Mucosa of gallbladder (tissue), 1 donor: ENCODE measurements around the gene SQSTM1. TPM values are rescaled to one million over a fixed set of nuclear protein-coding genes. Genes with fewer than 3 reads are reported as not detected.
"Not testable (repeated sequence)": the region's sequence is repeated elsewhere in the genome, so short reads cannot be mapped to it uniquely, and the experiment has no call there.

ENCODE experiments used
- DNase-seq: peaks from one replicate; pipeline ENCODE4 v3.0.0-alpha.2; 2020; ENCODE audit warnings: low spot score
- total RNA-seq: library from RNA; stranded (reverse); gene quantifications from one replicate; pipeline ENCODE4 v1.2.1, GENCODE V29; 2021
- donor health status: DM: no; HTN: no; CAD: no.

The SQSTM1 gene
- total RNA-seq, result 711 TPM

GRCh38 chr5:179820483-179821297 is at the start of gene SQSTM1:
Gene SQSTM1 (plus strand): TSS chr5:179820905. CDS start chr5:179820937, 32 bp downstream.
- peak; percentile 85 for DNase-seq

DNA sequence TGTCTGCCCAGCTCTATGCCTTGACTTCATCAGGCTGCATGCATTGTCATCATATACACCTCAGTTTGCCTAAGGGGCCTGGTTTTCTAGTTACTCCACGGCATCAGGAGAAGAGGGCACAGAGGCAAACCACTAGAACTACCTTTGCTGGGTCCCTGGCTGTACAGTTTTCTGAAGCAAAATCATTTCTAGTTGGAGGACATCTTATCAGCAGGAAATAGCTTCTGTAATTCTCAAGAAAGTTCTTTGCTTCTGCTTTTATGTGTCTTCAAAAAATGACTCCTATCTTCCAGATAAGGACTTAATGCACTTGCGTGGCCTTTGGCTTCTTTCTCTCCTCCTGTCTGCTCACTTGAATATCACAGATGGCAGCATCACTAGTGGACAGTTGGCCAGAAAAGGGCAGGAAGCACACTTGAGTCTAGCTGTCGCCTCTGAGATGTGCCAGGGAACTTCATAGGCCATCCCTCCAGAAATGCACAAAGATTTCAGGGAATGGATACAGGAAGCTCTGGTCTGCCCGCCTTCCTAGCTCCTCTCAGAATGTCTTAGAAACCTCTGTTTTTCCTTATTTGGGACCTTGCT is 49.3 kb upstream of the SQSTM1 start:
- no peak for DNase-seq

DNA sequence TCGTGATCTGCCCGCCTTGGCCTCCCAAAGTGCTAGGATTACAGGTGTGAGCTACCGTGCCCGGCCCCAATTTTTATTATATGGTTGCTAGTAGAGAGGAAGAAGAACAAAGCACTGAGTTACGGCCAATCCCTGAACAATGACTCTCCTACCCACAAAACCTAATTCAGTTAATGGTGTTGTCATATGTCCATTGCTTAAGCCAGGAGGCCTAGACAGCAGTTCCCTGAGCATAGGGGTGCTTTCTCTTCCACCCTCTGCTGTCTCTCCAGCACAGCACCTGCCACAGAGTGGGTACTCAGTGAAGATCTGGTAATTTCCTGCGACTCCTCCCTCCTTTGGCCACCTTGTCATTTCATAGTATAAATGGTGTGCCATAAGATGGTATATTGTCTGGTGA is 48.4 kb upstream of the SQSTM1 start:
- DNase-seq, result no peak

DNA sequence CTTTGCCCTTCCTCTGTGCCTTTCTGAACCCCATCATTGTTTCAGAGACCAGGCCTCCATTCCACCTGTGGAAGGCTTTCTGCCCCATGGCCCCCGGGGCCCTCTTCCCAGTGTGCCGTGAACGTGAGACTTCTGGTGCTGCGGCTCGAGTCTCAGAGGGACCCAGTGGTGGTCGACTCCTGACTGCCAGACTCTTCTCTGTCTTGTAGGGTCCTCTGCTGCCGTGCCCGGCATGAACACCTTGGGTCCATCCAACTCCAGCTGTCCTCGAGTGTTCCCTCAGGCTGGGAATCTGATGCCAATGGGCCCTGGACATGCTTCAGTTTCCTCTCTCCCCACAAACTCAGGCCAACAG is 47.0 kb upstream of the SQSTM1 start:
- no peak for DNase-seq

GRCh38 chr5:179774442-179774841 is 46.3 kb upstream of the SQSTM1 start:
- DNase-seq, result no peak

DNA sequence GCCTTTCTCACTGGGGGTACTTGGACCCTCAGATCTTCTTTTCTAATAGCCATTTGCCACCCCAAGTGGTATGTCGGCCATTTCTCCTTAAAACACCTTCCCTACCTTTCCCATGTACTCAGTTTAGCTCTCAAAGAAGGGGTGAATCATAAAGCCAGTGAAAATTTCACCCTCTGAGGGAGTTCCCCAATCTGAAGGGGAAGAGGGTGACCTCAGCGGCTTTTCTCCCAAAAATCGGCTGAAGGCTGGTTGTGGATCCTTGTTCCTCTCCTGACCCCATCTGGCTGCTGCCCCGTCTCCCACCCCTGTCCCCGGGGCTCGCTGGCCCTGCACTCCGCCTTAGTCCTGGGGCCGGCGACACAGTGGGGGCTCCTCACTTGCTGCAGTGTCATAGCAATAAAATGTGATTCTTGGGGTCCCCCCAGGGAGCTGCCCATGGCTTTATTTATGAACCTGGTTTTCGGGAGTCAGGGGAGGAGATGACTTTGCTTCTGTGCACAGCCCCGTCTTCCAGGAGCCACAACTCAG is 44.2 kb upstream of the SQSTM1 start:
- DNase-seq, result no peak

GRCh38 chr5:179777456-179777855 is 43.2 kb upstream of the SQSTM1 start:
- DNase-seq, result no peak

DNA sequence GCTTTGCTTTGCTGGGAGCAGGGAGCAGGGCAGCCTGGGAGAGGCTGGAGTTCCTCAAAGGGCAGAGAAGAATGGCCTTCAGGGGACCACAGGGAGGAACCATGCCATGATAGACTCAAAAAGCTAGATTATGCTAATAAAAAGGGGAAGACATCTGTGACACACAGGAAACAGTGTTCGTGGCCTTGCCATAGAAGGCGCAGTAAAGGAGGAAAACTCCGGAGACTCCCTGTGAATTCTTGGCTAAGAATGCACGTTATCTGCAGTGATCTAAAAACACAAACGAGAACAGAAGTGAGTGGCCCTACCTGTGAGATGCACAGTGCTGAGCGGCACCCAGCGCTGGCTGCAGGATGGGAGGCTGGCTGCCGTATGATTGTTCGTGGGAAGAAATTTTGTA is 42.8 kb upstream of the SQSTM1 start:
- no peak for DNase-seq

GRCh38 chr5:179778591-179778990 is 42.1 kb upstream of the SQSTM1 start:
- DNase-seq, result no peak

- DNase-seq, result no peak
These were observed 40.9 kb upstream of the SQSTM1 start for GRCh38 chr5:179779826-179780225.

GRCh38 chr5:179780362-179780761 is 40.3 kb upstream of the SQSTM1 start:
- DNase-seq, result no peak

DNA sequence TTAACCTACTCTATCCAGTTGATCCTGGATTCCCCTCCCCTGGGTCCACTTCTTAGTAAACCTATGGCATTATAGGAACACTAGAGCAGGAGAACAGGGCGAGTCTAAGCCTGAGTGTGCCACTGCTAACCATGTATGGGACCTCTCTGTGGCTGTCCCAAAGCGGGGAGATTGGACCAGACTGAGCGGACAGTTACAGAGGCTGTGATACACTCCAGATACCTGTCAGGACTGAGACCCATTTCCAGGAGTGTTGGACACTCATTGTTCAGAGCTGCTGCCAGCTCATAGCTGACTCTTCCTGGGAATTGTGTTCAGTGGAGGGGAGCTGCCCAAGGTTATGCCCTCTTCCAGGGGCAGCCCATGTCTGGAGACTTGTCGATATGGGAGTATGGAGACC is 38.9 kb upstream of the SQSTM1 start:
- DNase-seq, result no peak

DNA sequence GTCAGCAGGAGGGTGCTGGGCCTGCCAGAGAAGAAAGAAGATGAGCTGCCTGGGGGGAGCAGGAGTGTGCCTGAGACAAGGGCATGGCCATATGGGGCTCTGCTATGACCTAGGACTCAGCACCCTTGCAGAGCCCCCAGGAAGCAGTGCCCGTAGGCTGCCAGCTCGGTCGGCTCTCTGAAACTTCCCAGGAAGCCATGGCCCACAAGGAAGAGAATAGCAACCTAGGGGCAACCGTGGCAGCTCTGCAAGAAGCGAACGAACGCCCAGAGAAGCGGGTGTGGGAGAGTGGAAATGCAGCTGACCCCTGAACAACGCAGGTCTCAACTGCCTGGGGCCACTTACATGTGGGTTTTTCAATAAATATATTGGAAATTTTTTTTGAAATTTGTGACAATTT is 37.6 kb upstream of the SQSTM1 start:
- no peak for DNase-seq

GRCh38 chr5:179786861-179787260 is 33.8 kb upstream of the SQSTM1 start:
- DNase-seq, result no peak

DNA sequence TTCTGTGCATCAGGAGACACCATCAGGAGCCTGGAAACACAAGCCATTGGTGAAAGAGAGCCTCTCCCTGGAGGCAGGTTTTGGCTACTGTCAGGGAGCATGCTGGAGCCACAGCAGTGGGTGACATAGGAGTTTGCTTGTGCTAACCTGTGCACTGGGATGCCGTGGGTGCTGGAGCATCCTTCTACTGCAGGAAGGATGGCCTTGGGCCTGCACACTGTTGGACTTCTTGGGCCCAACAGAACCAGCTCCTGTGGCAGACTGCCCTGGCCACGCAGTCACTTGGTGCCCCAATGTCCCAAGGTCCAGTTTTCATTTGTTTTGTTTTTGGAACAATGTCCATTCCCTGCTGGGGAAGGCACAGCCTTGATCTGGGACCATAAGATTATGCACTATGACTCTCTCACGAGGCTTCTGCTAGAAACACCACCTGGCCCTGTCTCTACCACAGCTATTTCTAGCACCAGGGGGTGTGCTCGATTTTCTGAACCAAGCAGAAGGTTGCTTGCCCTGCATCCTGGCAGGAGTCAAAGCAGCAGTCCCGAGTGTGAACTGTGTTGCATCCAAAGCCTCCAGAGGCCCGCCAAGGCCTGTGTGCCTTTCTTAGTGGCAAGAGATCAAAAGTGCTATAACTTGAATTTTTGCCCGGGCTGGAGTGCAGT is 32.4 kb upstream of the SQSTM1 start:
- no peak for DNase-seq

GRCh38 chr5:179789278-179789677 is 31.4 kb upstream of the SQSTM1 start:
- not testable (repeated sequence) for DNase-seq

DNA sequence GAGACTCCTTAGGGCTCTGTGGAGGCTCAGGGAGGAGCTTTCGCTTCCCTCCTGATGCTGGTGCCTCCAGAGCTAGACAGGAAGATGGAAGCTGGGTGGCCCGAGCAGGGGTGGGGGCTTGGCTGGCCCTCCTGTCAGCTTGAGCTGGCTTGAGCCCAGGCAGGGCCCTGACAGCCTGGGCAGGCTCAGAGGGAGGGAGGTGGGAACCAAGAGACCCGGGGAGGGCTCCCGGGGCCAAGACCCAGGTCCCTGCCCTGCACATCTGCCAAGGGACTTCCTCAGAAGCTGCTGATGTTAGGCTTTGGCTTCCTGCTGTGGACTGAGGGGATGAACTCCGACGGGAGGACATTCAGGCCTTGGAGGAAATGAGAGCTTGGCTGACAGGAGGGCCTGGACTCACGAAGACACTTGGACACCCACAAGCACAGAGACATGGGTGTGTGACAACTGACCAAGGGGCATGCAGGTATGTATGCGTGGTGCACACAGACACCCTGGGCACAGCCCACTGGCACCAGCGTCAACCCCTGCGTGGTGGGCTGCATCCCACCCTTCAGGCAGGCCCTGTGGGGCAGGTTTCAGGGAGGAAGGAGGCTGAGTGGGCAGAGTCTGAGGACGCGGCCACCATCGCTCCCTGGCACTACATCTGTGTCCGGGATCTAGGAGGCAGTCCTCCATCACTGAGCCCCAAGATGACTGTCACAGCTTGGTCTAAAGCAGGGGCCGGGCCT is 28.7 kb upstream of the SQSTM1 start:
- DNase-seq, result no peak

GRCh38 chr5:179792612-179793467 is 27.9 kb upstream of the SQSTM1 start:
- no peak for DNase-seq

DNA sequence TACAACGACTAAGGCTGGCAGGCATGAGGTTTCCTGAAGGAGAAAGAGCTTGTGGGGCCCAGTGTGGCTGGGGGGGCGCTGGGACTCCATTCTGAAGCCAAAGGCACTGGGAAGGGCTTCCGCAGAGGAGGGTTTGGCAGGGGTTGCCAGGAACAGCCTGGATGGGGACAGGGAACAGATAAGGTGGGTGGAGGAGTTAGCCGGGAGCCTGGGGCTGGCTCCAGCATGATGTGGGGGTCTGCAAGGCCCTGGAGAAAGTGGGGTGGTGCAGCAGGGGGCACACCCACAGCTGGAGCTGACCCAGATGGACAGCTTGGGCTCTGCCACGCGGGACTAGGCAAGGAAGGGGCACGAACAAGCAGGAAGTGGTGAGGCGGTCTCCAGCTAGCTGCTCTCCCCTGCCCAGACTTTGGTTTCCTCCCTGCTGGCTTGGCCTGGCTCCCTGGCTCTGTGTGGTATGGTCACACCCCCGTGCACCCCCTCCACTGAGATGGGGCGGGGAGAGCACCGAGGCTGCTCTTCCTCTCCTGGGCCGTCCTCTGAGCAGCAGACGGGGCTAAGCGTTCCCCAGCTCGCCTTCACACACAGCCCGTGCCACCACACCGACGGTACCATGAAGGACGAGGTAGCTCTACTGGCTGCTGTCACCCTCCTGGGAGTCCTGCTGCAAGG is 27.1 kb upstream of the SQSTM1 start, which contains the start of gene LTC4S:
Gene LTC4S (plus strand): TSS at position 519 of the 672 bp plus-strand sequence. CDS start 95 bp downstream, at position 614.
- DNase-seq, result peak; percentile 83

DNA sequence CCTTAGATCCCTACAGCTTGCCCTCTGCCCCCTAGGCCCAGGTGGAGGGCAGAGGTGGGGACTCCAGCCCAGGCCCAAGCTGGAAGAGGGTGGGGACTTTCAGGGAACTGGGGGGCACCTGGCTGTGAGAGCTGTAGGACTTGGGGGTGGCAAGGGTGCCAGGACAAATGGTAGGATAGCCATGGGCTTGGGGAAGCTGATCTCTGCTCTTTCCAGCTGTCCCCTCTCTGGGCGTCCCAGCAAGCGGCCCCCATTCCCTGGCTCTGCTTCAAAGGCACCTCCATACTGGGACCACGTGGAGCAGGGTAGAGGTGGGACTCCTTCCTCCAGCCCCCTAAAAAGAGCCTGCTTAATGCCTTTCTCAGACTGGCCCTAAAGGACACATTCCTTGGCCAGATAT is 26.5 kb upstream of the SQSTM1 start:
- DNase-seq, result no peak
